ENCODE data around the gene SMG9.

DNA sequence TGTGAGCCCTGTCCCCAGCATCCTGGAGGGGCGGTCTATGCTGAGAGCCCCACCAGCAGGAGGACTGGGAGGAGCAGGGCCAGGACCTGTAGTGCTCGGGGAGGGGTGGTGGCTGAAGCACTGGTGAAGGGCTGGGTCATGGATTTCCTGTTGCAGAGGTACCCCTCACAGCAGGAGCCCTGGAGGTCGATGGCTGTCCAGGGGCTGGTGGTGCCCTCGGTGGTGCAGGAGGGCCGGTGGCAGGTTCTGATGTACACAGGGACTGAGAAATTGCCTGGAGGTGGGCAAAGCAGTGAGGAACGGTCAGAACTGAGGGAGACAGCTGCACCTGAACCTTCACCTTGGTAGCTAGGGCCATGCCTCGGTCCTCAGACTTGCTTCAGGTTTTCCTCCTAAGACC, 42.8 kb upstream of the SMG9 start:
- TF ChIP-seq, protein P1, sequence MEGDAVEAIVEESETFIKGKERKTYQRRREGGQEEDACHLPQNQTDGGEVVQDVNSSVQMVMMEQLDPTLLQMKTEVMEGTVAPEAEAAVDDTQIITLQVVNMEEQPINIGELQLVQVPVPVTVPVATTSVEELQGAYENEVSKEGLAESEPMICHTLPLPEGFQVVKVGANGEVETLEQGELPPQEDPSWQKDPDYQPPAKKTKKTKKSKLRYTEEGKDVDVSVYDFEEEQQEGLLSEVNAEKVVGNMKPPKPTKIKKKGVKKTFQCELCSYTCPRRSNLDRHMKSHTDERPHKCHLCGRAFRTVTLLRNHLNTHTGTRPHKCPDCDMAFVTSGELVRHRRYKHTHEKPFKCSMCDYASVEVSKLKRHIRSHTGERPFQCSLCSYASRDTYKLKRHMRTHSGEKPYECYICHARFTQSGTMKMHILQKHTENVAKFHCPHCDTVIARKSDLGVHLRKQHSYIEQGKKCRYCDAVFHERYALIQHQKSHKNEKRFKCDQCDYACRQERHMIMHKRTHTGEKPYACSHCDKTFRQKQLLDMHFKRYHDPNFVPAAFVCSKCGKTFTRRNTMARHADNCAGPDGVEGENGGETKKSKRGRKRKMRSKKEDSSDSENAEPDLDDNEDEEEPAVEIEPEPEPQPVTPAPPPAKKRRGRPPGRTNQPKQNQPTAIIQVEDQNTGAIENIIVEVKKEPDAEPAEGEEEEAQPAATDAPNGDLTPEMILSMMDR (IDR thresholded peaks at IDR 0.05; ENCODE audit: low read depth, low read length): no peak
- no peak for TF ChIP-seq POLR2A (IDR thresholded peaks at IDR 0.05; ENCODE audit: extremely low read depth, insufficient read length)
- no peak for TF ChIP-seq MYC (IDR thresholded peaks at IDR 0.05; ENCODE audit: low read depth, low read length)

All from NB4 (cell line).